NCI-H748 (cell line): ENCODE measurements around the gene CPSF7.
A peak's percentile ranks its signal among the peaks of the same experiment; 100 is the strongest.
"Not testable (repeated sequence)": the region's sequence is repeated elsewhere in the genome, so short reads cannot be mapped to it uniquely, and the experiment has no call there.

Source experiments
- DNase-seq: peaks from one replicate; lab custom pipeline; 2025; ENCODE audit not compliant: unreplicated experiment; lab: John Stamatoyannopoulos, UW

CPSF7 gene, protein sequence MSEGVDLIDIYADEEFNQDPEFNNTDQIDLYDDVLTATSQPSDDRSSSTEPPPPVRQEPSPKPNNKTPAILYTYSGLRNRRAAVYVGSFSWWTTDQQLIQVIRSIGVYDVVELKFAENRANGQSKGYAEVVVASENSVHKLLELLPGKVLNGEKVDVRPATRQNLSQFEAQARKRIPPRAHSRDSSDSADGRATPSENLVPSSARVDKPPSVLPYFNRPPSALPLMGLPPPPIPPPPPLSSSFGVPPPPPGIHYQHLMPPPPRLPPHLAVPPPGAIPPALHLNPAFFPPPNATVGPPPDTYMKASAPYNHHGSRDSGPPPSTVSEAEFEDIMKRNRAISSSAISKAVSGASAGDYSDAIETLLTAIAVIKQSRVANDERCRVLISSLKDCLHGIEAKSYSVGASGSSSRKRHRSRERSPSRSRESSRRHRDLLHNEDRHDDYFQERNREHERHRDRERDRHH

DNA sequence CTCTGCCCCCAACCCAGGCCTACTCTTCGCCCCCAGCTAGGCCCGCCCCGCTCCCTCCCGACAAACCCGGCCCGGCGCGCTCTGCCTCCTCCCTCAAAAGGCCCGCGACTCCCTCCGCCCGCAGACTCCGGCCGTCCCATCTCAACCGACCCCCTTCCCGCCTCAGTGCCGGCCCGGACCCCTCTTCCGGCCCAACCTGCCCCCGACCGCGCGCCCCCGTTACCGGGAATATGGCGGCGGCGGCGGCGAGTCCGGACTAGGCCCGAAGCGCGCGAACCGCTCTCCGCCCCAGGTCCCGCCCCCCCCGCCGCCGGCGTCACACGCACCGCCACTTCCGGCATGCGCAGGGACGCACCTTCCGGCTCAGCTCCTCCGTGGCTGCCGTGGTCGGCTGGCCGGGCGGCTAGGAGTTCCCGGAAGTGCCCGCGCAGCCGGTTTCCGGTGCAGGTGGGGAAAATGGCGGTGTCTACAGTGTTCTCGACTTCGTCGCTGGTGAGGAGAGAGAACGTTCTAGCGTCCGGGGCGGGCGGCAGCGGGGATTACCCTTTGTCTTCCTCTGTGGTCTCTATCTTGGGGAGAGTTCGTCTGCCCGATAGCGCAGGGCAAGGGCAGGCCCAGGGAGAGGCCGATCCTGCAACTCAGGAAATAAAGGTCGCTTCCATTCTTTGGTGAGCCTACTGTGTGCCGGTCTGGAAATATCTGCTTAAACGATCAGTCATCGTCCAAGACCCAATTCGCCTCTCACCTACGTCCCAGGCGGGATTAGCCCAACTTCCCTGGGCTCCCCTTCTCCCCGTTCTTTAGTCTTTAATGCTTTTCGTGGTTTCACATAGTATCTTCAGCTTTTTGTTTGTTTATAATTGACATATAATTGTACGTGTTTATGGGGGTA lies at the start of gene CPSF7, which contains the start of gene SDHAF2:
TSS of gene CPSF7 (minus strand) at position 285 of the 892 bp plus-strand sequence. CDS start 740 bp downstream, outside the sequence.
TSS of gene SDHAF2 (plus strand) at position 434 of the 892 bp plus-strand sequence. CDS start at position 457, 23 bp downstream.
- DNase-seq: peak; percentile 97

DNA sequence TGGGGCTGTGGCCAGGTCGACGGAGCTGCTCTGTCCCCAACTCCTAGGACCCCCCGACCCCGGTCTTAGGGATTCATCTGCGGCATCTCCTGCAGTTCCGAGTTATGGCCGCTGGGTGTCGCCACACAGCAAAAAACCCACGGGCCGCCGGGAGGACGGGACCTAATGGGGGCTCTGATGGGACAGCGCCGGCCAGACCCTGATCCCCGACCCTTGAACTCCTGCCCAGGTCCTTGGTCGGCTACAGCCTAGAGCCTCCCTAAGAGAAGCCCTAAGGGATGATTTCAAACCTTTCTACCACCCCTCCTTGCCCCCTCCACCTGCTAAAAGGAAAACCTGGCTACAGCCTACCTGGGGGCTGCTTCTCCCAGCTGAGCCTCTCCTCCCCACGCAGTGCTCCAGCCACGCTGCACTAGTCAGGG lies 48.0 kb upstream of the CPSF7 start:
- DNase-seq: peak; percentile 37

DNA sequence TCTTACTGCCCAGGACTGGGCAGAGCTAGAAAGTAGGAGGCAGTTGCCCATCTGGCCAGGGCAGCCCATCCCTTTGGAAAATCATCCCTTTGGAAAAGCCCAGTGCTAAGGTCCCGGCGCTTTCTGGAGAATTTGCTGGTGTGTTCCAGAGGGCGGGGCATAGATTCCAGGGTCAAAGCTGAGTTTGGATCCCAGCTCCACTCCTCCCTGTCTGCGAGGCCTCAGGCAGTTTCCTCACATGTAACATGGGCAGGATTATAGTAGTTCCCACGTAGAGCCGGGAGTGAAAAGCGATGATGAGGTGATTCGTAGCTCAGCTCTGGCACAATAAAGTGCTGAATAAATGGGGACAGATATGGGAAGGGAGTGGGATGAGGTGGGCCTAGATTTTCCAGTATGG lies 47.4 kb upstream of the CPSF7 start:
- no peak for DNase-seq

DNA sequence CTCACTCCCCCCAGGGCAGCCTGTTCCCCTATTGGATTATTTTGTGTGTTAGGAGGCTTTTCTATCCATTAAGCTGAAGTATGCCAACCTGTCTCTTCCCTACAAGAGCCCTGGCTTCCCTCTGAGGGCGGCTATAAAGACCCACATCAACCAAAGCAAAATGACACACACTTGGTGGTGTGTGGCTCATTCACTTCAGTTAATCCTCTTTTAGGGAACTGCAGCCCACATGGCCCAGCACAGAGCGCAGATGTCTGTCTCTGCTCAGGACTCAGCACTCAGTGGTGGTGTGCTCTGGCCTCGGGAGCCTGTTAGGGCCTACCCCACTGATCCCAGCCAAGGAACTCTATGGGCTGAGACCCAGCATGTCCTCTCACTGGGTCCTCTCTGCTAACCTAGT lies 46.6 kb upstream of the CPSF7 start:
- DNase-seq: no peak

DNA sequence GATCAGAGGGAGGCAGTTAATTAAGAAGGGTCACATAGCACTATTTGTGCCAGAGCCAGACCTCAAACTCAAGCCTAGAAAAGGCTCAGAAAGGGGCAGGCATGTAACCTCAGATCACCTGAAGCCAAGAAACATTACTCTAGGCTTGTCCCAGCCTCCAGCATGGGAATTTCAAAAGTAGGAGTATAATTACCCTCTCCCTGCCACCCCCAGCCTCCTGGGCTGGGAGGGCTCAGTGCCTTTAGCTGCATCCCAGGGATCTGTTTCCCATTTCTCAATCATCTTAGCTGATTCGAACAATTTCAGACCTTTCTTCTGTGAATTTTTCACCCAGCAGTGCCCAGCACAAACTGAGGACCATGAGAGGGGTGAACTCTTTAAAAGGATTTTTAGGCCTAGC lies 45.7 kb upstream of the CPSF7 start:
- DNase-seq: no peak

DNA sequence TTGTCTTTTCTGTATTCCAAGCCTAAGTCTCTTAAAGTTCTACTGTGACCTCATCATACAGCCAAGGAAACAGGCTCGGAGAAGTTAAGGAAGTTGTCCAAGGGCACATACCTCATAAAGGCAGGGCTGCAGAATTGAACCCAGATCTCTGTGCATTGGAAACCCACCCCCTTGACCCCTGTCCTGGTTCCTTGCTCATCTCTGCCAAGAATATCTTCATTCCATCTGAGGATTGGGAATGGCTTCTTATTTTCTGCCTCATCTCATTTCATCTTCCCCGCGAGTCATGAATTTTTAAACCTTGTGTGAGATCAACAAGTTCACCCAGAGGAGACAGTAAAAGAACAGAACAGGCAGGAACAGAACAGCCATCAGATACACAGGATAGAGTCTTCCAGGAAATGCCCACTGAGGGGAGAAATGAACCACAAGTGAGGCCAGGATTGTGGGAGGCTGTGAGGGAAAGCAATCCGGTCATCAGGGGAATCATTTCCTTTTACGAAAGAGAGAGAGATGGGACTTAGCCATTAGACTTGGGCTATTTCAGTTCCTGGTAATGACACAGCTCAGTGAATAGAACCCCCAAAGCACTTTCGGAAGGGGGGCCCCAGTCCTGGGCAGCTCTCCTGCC lies 44.4 kb upstream of the CPSF7 start:
- no peak for DNase-seq

DNA sequence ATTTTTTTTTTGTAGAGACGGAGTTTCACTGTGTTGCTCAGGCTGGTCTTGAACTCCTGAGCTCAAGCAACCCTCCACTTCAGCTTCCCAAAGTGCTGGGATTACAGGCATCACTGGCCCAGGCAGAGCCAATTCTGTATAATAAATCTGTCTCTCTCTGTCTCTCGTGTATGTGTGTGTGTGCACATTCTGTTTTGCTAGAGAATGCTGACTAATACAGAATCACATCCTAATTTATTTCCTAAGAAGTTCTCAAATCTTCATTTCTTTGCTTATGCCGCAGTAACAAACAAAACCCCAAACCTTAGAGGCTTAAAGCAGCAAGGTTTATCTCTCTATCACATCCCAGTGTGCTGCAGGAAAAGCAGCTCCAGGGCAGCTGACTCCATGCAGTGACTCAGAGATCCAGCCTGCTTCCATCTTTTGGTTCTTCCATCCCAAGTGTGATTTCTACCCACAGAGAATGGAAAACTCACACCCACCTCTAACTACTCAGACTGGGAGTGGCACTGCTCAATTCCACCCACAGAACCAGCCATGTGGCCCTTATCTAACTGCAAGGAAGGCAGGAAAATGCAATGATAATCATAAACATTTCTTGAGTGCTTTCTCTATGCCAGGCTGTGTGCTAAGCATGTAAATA lies 43.7 kb upstream of the CPSF7 start:
- DNase-seq: no peak

DNA sequence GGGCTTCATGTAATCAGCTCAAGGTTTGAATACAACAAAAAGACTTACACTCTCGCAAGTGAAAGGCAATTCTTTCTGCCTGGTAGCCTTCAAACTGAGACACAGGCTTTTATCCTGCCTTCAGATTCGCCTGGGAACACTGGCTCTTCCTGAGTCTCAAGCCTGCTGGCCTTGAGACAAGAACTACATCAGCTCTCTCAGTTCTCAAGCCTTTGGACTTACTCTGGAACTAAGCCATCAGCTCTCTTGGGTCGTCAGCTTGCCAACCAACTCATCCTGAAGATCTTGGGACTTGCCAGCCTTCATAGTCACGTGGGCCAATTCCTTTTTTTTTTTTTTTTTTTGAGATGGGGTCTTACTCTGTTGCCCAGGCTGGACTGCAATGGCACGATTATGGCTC lies 43.1 kb upstream of the CPSF7 start:
- no peak for DNase-seq

DNA sequence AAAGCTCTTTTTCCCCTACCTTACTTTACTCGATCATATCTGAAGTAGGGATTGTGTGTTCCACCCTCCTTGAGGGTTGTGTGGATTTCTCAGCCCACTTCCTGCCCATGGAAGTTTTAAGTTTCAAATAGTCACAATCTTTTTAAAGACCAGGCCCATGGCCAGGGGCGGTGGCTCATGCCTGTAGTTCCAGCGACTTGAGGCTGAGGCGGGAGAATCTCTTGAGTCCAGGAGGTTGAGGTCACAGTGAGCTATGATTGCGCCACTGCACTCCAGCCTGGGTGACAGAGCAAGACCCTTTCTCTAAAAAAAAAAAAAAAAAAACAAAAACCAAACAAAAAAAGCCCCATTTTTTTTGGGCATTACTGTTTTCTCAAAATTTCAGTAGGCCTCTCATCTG lies 42.5 kb upstream of the CPSF7 start:
- no peak for DNase-seq

DNA sequence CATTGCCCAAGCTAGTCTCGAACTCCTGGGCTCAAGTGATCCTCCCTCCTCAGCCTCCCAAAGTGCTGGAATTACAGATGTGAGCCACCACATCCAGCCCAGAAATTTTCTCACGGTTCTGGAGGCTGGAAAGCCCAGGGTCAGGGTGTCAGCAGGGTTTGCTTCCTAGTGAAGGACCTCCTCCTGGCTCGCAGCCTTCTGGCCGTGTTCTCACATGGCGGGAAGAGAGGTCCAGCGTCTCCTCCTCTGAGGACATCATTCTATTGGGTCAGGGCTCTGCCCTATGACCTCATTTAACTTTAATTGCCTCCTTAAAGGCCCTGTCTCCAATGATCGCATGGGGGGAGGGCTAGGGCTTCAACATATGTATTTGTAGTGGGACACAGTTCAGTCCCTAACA lies 38.2 kb upstream of the CPSF7 start:
- no peak for DNase-seq

DNA sequence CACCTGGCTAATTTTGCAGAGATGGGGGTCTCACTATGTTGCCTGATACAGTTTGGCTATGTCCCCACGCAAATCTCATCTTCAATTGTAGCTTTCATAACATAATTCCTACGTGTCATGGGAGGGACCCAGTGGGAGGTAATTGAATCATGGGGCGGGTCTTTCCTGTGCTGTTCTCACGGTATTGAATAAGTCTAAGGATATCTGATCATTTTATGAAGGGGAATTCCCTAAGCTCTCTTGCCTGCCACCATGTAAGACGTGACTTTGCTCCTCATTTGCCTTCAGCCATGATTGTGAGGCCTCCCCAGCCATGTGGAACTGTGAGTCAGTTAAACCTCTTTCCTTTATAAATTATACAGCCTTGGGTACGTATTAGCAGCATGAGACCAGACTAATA lies 37.8 kb upstream of the CPSF7 start:
- DNase-seq: not testable (repeated sequence)

DNA sequence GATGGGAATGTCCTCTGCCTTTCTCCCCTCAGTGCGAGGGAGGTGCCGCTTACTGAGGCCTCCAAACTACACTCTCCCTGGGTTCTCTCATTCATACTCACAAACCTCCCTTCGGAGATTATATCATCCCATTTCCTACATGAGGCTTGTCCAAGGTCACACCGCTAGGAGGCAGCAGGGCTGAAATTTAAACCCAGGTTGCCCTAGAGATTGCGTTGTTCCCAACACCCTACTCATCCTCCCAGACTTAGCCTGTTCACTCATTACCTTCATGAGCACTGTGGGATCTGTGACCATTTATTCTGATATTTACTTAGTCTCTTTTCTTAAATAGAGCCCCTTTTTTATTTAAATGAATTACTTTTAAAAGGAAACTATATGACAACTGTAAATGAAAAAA lies 31.2 kb upstream of the CPSF7 start:
- no peak for DNase-seq

DNA sequence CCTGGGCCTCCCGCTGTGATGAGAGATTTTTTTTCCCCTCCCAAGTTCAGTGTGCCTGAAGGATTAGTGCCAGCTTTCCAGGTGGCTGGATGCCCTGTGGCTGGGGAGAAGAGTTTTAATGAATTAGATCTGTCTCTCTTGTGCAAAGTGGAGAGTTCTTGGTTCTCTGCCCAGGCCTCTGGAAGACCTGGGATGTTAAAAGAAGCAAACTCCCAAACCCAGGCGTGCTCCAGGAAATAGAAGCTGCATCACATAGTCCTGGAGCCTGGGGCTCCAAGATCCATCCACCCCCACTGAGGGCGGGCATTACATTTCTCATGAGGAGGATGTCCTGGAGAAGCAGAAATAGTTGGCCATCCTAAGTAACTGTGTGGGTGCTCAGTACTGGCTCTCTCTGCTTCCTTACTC lies 30.7 kb upstream of the CPSF7 start:
- DNase-seq: no peak

DNA sequence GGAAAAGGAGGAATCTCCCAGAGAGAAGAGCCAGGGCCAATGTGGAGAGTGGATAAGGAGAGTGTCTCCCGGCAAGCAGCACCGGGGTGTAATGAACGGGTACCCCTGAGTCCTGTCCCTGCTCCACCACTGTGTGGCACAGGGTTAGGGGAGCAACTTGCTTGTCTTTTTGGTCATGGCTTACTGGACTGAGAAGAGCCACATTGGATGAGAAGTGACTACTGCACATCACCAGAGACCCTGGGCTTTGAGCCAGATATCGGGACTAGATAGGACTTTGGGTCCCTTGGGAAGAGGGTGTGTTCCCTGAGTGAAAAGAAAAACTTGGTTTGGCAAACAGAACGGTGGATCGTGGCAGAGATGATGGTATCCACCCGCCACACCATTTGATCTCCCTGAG lies 24.7 kb upstream of the CPSF7 start:
- no peak for DNase-seq

DNA sequence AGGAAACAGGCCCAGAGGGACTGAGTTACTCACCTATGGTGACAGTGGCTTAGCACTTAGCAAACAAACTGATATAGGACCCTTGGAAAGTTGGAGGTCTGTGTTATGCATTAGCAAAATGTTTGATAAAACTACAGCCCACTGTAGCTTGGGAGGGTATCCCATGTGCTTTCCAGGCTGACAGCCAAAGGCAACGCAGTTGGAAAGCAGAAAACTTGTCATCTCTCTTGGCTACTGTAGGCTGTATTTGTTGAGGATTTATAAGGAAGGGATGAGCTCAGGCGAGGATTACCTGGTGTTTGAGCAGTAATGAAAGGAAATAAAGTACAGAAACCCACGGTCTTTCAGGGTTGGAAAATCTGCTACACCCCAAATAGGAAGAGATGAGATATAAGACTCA lies 23.9 kb upstream of the CPSF7 start:
- DNase-seq: no peak

DNA sequence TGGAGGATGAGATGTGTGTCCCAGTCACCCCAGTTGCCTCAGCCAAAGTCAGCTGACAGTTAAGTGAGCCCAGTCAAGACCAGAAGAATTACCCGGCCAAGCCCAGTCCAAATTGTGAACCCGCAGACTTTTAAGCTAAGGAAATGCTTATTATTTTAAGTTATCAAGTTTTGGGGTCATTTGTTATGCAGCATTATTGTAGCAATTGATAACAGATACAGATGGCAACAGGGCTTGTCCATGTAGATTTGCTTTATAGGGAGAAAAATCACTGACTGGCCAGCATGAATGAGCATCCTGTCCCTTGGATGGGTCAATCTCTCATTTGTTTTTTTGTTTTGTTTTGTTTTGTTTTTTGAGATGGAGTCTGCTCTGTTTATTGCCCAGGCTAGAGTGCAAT lies 23.1 kb upstream of the CPSF7 start:
- DNase-seq: no peak

DNA sequence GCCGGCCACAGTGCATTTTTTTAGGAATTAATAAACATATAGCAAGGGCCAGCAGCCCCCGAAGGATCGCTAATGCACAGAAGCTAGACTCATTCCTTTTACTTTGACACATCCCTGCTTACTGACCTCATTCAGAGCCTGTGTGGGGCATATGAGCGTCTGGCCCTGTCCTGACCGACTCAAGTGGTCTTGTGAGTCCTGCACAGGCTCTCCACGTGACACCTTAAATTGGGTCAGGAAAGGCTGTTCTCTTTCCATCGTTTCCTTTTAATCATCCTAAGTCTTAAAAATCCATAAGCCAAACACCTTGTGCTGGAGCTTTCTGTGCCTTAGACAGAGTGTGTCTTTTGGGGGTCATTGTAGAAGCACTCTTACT lies 18.8 kb upstream of the CPSF7 start:
- DNase-seq: no peak

DNA sequence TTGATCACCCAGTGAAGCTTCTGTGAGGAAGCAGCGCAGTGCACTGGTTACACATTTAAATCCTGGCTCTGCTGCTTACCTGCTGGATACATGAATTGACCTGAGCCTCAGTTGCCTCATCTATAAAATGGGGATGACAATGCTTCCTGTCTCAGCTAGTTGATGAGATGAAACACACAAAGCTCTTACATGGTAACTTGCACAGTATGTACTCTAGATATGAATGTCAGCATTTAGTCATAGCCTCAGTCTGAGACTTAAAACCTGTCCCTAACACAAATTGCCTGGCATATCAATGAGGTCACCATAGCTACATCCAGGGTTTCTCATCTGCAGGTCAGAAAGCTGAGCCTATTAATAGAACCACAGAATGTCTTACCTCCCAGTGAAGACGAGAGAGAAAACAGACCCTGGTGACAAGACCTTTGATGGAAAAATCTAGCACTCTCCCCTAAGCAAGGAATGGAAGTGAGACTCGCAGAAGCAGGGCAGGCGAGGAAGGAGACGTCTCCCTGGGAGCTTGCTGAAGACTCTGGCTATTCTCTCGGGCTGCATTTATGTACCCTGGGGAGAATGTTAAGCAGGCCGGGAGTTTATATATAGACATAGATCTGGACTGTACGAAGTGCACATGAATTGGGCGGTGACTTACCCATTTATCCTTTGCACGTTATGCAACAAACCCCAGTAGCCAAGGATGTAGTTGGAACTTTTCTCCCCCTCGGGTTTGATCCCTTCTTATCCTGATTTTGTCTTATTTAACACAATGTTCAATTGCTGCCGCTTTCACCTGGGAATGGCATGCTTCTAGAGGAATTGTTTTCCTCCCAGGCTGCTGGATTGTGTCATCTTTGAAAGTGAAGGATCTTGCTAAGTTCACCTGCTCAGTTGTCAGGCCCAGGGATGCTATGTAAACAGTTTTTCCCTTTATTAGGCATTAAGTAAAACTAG lies 18.1 kb upstream of the CPSF7 start:
- no peak for DNase-seq

DNA sequence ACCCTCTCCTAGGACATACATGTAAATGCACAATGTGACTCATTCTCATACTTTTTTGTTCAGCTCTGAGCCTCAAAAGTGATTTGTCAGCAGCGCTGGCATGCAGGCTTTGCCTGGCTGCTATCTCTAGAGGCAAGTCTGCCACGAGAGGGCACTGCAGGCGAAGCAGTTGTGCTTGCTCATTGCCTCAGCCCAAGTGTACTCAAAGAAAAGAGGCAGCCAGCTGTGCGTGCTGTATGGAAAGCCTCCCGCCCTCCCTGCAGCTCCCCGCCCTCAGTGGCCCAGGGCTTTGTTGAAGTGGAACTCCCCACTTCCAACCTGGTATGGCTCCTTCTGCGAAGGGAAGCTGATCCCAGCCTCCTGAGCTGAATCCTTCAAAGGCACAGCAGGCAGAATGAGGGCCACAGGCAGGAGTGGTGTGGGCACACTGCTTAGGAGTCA lies 16.5 kb upstream of the CPSF7 start:
- peak; percentile 66 for DNase-seq

DNA sequence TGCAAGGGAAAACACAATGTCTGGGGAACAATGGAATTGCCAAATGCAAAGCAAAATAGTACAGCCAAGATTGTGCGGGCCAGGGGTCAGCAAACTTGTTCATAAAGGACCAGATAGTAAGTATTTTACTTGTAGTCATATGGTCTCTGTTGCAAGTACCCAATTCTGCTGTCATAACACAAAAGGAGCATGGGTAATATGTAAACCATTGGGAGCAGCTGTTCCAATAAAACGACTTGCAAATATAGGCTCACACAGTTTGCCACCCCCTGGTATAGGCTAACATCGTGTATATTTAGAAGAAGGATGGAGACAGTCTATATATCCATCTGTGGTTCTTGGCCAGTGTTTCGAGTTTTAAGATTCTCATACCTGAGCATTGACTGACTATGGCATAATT lies 15.7 kb upstream of the CPSF7 start:
- no peak for DNase-seq
